ENCODE results near the gene OR2K2. TPM values are rescaled to one million over a fixed set of nuclear protein-coding genes. Genes with fewer than 3 reads are reported as not detected.
A peak's percentile ranks its signal among the peaks of the same experiment; 100 is the strongest.
"Not testable (repeated sequence)": the region's sequence is repeated elsewhere in the genome, so short reads cannot be mapped to it uniquely, and the experiment has no call there.

The OR2K2 gene
- total RNA-seq, 1 donor, result 0.18 TPM

- no peak overlapping the region for H3K4me3 ChIP-seq (ENCODE audit: low read depth, low read length)
- no peak for TF ChIP-seq CTCF (IDR thresholded peaks at IDR 0.05; ENCODE audit: insufficient read depth, low read length)
- no peak for DNase-seq (ENCODE audit: low read depth)
Observed at GRCh38 chr9:111360881-111361280, 30.9 kb upstream of the OR2K2 start.

GRCh38 chr9:111356481-111357244 is 26.6 kb upstream of the OR2K2 start:
- TF ChIP-seq CTCF (IDR thresholded peaks at IDR 0.05; ENCODE audit: insufficient read depth, low read length), result no peak
- peak overlapping the region; percentile 43 for H3K4me3 ChIP-seq (ENCODE audit: low read depth, low read length)

GRCh38 chr9:111352545-111352944 is 22.5 kb upstream of the OR2K2 start:
- no peak for DNase-seq (ENCODE audit: low read depth)
- no peak for TF ChIP-seq CTCF (IDR thresholded peaks at IDR 0.05; ENCODE audit: insufficient read depth, low read length)
- no peak overlapping the region for H3K4me3 ChIP-seq (ENCODE audit: low read depth, low read length)

More at GRCh38 chr9:111356481-111357244, 26.6 kb upstream of the OR2K2 start:
- DNase-seq (ENCODE audit: low read depth), result peak; percentile 95

- peak; percentile 12 for DNase-seq (ENCODE audit: low read depth)
- TF ChIP-seq CTCF (IDR thresholded peaks at IDR 0.05; ENCODE audit: insufficient read depth, low read length), result no peak
- H3K4me3 ChIP-seq (ENCODE audit: low read depth, low read length), result no peak overlapping the region
Observed at GRCh38 chr9:111350556-111350955, 20.5 kb upstream of the OR2K2 start.

GRCh38 chr9:111349766-111350165 is 19.7 kb upstream of the OR2K2 start:
- TF ChIP-seq CTCF (IDR thresholded peaks at IDR 0.05; ENCODE audit: insufficient read depth, low read length), result no peak
- no peak overlapping the region for H3K4me3 ChIP-seq (ENCODE audit: low read depth, low read length)
- DNase-seq (ENCODE audit: low read depth), result no peak

GRCh38 chr9:111348821-111349271 is 18.8 kb upstream of the OR2K2 start:
- H3K4me3 ChIP-seq (ENCODE audit: low read depth, low read length), result no peak overlapping the region
- TF ChIP-seq CTCF (IDR thresholded peaks at IDR 0.05; ENCODE audit: insufficient read depth, low read length), result no peak
- peak; percentile 17 for DNase-seq (ENCODE audit: low read depth)

- not testable (repeated sequence) for H3K4me3 ChIP-seq (ENCODE audit: low read depth, low read length); DNase-seq (ENCODE audit: low read depth)
Observed at GRCh38 chr9:111334318-111334863, 4.4 kb upstream of the OR2K2 start.

Measured in fibroblast of the aortic adventitia (primary cell).